LNCAP (cell line): ENCODE results near the gene ARID1B.

Experiments used
- CTCF ChIP-seq: fragments of 450-650 bp; IDR thresholded peaks from 2 replicates; pipeline ENCODE4 v1.5.1; 2017; ENCODE audit warnings: mild to moderate bottlenecking

ARID1B gene

DNA sequence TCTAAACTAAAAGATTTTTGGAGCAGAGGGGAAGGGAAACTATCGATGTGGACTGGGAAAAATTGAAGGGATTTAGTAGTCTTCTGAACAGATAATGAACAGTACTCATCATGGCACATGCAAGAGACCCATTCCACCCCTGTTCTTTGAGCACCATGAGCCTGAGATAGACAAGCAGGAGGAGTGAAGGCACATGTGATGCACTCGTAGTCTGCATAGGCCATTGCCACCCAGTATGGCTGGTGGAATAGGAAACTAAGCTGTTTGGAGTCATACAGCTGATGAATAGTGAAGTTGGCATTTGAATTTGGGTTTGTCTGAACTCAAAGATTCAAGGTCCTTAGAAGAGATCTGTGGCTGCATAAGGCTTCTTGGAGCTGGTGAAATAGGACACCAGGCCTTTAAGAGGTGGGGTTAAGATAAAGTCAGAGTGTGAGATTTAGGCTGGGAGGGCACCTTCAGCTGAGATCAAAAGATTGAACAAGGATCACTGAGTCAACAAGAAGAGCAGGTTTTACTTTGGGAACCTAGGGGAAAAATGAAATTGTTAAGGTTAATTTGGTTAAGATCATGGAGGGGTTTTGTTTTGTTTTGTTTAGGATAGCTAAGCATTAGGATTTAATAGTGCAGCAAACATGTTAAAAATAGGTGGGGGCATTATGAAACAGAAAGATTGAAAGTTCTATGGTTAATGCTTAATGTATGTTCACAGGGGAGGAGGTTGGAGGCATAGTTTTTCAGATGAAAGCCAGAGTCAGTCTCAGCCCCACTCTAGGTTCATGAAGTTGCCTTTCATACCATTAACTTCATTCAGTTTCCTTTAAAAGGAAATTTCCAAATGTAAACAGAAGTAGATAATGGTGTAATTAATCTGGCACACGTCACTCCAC, 148.8 kb downstream of the ARID1B start:
- no peak for TF ChIP-seq CTCF

- TF ChIP-seq CTCF: no peak
These were observed 150.9 kb downstream of the ARID1B start for GRCh38 chr6:156928126-156928525.

GRCh38 chr6:156928972-156929371, 151.8 kb downstream of the ARID1B start:
- no peak for TF ChIP-seq CTCF

GRCh38 chr6:156931283-156931682, 154.1 kb downstream of the ARID1B start:
- no peak for TF ChIP-seq CTCF

- peak; percentile 17; the same call in 1 of the 2 replicates for TF ChIP-seq CTCF
These were observed 156.3 kb downstream of the ARID1B start for GRCh38 chr6:156933201-156934068.

DNA sequence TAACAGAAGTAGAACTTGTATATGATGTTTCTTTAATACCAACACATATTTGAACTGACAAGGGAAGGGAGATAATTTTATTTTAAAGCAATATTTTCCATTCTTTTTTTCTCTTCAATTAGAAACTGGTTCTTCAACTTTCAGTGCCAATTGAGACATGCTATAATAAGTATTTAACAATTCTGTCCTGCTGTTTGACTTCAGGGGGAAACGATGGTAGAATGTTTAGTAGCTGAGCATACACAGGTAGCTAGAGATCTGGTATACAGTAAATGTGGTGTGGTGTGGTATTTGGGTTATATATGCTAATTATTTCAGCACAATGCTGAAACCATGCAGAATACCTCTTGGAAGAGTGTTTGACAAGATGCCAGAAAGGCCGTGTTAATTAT, 156.9 kb downstream of the ARID1B start:
- TF ChIP-seq CTCF: no peak

GRCh38 chr6:156935000-156935399, 157.8 kb downstream of the ARID1B start:
- TF ChIP-seq CTCF: no peak
